ENCODE data around the gene ZFTA.

- no peak for TF ChIP-seq CREB1 (CRISPR knock-in tag; IDR thresholded peaks at IDR 0.05)
- no peak for TF ChIP-seq CBFB (CRISPR knock-in tag; IDR thresholded peaks at IDR 0.05; ENCODE audit: low read depth)
- no peak for TF ChIP-seq FOXJ3 (CRISPR knock-in tag; IDR thresholded peaks at IDR 0.05; ENCODE audit: borderline replicate concordance)
Observed at GRCh38 chr11:63764340-63764678, 4.3 kb downstream of the ZFTA start.
